HCT116 (cell line): ENCODE measurements around the gene VPS41. TPM values are rescaled to one million over a fixed set of nuclear protein-coding genes. Genes with fewer than 3 reads are reported as not detected.

Experiments
- ATAC-seq: fragments of 200-7000 bp; cut with Tn5 transposase; 2 replicates; pipeline ENCODE4 v1.9.1; 2020; ENCODE audit warnings: mild to moderate bottlenecking, moderate library complexity
- BruUV-seq: library from RNA; stranded (reverse); fragments of 400-500 nt; replicated peaks from 2 replicates; lab custom pipeline; 2021; lab: Mats Ljungman, UMichigan
- CTCF ChIA-PET: fragments of 300-600 bp; sonication (Branson Sonifier 250); formaldehyde crosslinking; loops from one replicate; lab custom pipeline; 2021; ENCODE audit warnings: antibody characterized with exemption; lab: Charles Lee
- POLR2A ChIA-PET: fragments of 300-600, 350-600 bp; sonication (Branson Sonifier 250); formaldehyde crosslinking; loops from one replicate; lab custom pipeline; 2021; ENCODE audit warnings: antibody characterized with exemption; lab: Charles Lee
- RAD21 ChIA-PET, 2 experiments: fragments of 300-600 bp; sonication (Branson Sonifier 250); formaldehyde crosslinking; loops; one replicate each; lab custom pipeline; 2023; ENCODE audit warnings: low total read pairs in 2 of 2; ENCODE audit not compliant: uncharacterized antibody in 2 of 2, unreplicated experiment in 2 of 2, low non-redundant PET in 1 of 2; lab: Charles Lee
- DNase-seq: peaks from one replicate; pipeline ENCODE4 v3.0.0-alpha.2; 2010; ENCODE audit warnings: low read depth, low spot score
- H2AFZ ChIP-seq: fragments of 200-600 bp; shearing (Covaris generic), sonication (generic); 2 replicates; pipeline ENCODE4 v1.6.1; 2017; ENCODE audit warnings: low read depth, mixed run types, mixed read lengths, antibody characterized with exemption, low read length; ENCODE audit not compliant: poor library complexity, severe bottlenecking
- H3K27ac ChIP-seq: 2 replicates; pipeline ENCODE4 v1.5.1; 2012; ENCODE audit warnings: low read depth, low read length
- H3K27me3 ChIP-seq: fragments of 200-600 bp; sonication (generic); 2 replicates; pipeline ENCODE4 v1.6.1; 2016; ENCODE audit warnings: mixed run types, low read length, mixed read lengths; ENCODE audit not compliant: insufficient read depth
- H3K36me3 ChIP-seq, 2 experiments: fragments of 200-500 bp in 1 of 2; fragments of 200-600 bp in 1 of 2; sonication (Bioruptor generic) in 1 of 2; sonication (generic) in 1 of 2; 2 replicates each; pipeline versions ENCODE4 v1.5.1 to v1.6.1; 2014 to 2016; ENCODE audit warnings: low read length in 2 of 2, inconsistent platforms in 1 of 2, mixed read lengths in 1 of 2, mixed run types in 1 of 2; ENCODE audit not compliant: insufficient read depth in 2 of 2, control insufficient read depth in 1 of 2
- H3K4me1 ChIP-seq, 2 experiments: fragments of 200-600 bp in 1 of 2; sonication (generic) in 1 of 2; 2 replicates each; pipeline versions ENCODE4 v1.5.1 to v1.6.1; 2012 to 2017; ENCODE audit warnings: low read length in 2 of 2, inconsistent platforms in 1 of 2, mild to moderate bottlenecking in 1 of 2, mixed read lengths in 1 of 2, mixed run types in 1 of 2, moderate library complexity in 1 of 2; ENCODE audit not compliant: insufficient read depth in 2 of 2, control insufficient read depth in 1 of 2
- H3K4me2 ChIP-seq: fragments of 200-600 bp; sonication (generic); 2 replicates; pipeline ENCODE4 v1.6.1; 2017; ENCODE audit warnings: mixed run types, low read length, mixed read lengths
- H3K4me3 ChIP-seq, 2 experiments: fragments of 200-600 bp in 1 of 2; sonication (generic) in 1 of 2; replicated peaks in 1 of 2; 2 replicates each; pipeline ENCODE4 v1.5.1; 2011 to 2016; ENCODE audit warnings: low read length in 2 of 2, control low read depth in 1 of 2, low read depth in 1 of 2, mild to moderate bottlenecking in 1 of 2, mixed read lengths in 1 of 2, mixed run types in 1 of 2
- H3K79me2 ChIP-seq: fragments of 200-600 bp; sonication (generic); 2 replicates; pipeline ENCODE4 v1.6.1; 2017; ENCODE audit warnings: mild to moderate bottlenecking, mixed run types, low read length, moderate library complexity, mixed read lengths; ENCODE audit not compliant: insufficient read depth
- H3K9ac ChIP-seq: fragments of 200-600 bp; sonication (generic); 2 replicates; pipeline ENCODE4 v1.6.1; 2016; ENCODE audit warnings: low read length, mixed read lengths
- H3K9me2 ChIP-seq: fragments of 200-600 bp; sonication (generic), shearing (Covaris generic); 2 replicates; pipeline ENCODE4 v1.6.1; 2017; ENCODE audit warnings: mixed run types, mild to moderate bottlenecking, moderate library complexity; ENCODE audit not compliant: insufficient read depth
- H3K9me3 ChIP-seq, 2 experiments: fragments of 200-500 bp in 1 of 2; fragments of 200-600 bp in 1 of 2; sonication (Bioruptor generic) in 1 of 2; sonication (generic) in 1 of 2; 2 replicates each; pipeline ENCODE4 v1.6.1; 2014 to 2017; ENCODE audit warnings: low read length in 2 of 2, mixed read lengths in 2 of 2, inconsistent platforms in 1 of 2, low read depth in 1 of 2, mild to moderate bottlenecking in 1 of 2, mixed run types in 1 of 2, moderate library complexity in 1 of 2; ENCODE audit not compliant: control insufficient read depth in 1 of 2, insufficient read depth in 1 of 2
- H4K20me1 ChIP-seq: fragments of 200-600 bp; sonication (generic), shearing (Covaris generic); 2 replicates; pipeline ENCODE4 v1.6.1; 2017; ENCODE audit warnings: mixed run types, mild to moderate bottlenecking, moderate library complexity; ENCODE audit not compliant: insufficient read depth
- CBX3 ChIP-seq: IDR thresholded peaks from 2 replicates; pipeline ENCODE4 v1.6.1; 2012; ENCODE audit warnings: low read depth
- CEBPB ChIP-seq: IDR thresholded peaks from 2 replicates; pipeline ENCODE4 v1.6.1; 2012; ENCODE audit warnings: low read depth
- EGR1 ChIP-seq: IDR thresholded peaks from 2 replicates; pipeline ENCODE4 v1.6.1; 2012; ENCODE audit warnings: low read depth
- ELF1 ChIP-seq: IDR thresholded peaks from 2 replicates; pipeline ENCODE4 v1.6.1; 2012; ENCODE audit warnings: low read depth, borderline replicate concordance
- MAX ChIP-seq: IDR thresholded peaks from 2 replicates; pipeline ENCODE4 v1.6.1; 2012
- POLR2A ChIP-seq: IDR thresholded peaks from 2 replicates; pipeline ENCODE4 v1.7.0; 2011; ENCODE audit warnings: borderline replicate concordance; ENCODE audit not compliant: insufficient read depth, insufficient read length; ENCODE audit errors: extremely low read depth
- POLR2AphosphoS5 ChIP-seq: IDR thresholded peaks from 2 replicates; pipeline ENCODE4 v1.6.1; 2011; ENCODE audit warnings: mild to moderate bottlenecking, low read depth, low read length, moderate library complexity
- REST ChIP-seq: IDR thresholded peaks from 2 replicates; pipeline ENCODE4 v1.6.1; 2012; ENCODE audit warnings: low read depth
- SIN3A ChIP-seq: IDR thresholded peaks from 2 replicates; pipeline ENCODE4 v1.6.1; 2012; ENCODE audit warnings: low read depth
- SRF ChIP-seq: IDR thresholded peaks from 2 replicates; pipeline ENCODE4 v1.6.1; 2012; ENCODE audit warnings: low read depth
- ZFX ChIP-seq: fragments of 450-650 bp; IDR thresholded peaks from 2 replicates; pipeline ENCODE4 v1.6.1; 2017
- intact Hi-C: fragments of 100-400 bp; cut with micrococcal nuclease; formaldehyde crosslinking; loops from 2 replicates; pipeline ENCODE4 v1.10.0; 2022
- total RNA-seq: library from RNA; stranded (reverse); gene quantifications from one replicate; pipeline ENCODE4 v1.2.1, GENCODE V29; 2021; ENCODE audit not compliant: unreplicated experiment

VPS41 gene
- total RNA-seq, 1 experiment from 2014 or later = 72.2 TPM

- Histone ChIP-seq H3K9ac (no peak overlapping the region), H3K27ac (no peak overlapping the region), H3K4me1 (no peaks in the 10 kb centered on the region), H4K20me1 (no peaks in the 10 kb centered on the region), H3K36me3 (no peaks in the 10 kb centered on the region), H3K9me2 (no peaks in the 10 kb centered on the region), H3K9me3 (no peaks in the 10 kb centered on the region), H2AFZ (no peak overlapping the region), H3K79me2 (no peaks in the 10 kb centered on the region), H3K27me3 (no peaks in the 10 kb centered on the region), H3K4me3 (no peak overlapping the region), H3K4me2 (no peak overlapping the region)
- no TSS peak for BruUV-seq
- ChIA-PET CTCF (no interaction called here), POLR2A (no interaction called here), RAD21 (no interaction called here)
- intact Hi-C loops = loop anchor here (5.0 to 10.0 kb wide), 2 partner anchors 137 to 269 kb away; no protein-coding TSS in a partner anchor
- DNase-seq (no peak), ATAC-seq (no peak)
- TF ChIP-seq SIN3A = no peak
- TF ChIP-seq ZFX = no peak
- TF ChIP-seq POLR2A = no peak
- no peak for TF ChIP-seq SRF
Observed at GRCh38 chr7:38795593-38795992, 113.4 kb downstream of the VPS41 start.

GRCh38 chr7:38781991-38782390, 127.0 kb downstream of the VPS41 start:
- Histone ChIP-seq H3K4me3 (no peak overlapping the region), H3K4me1 (no peaks in the 10 kb centered on the region), H3K4me2 (no peak overlapping the region), H3K27me3 (no peaks in the 10 kb centered on the region), H4K20me1 (no peaks in the 10 kb centered on the region), H3K27ac (no peak overlapping the region), H3K79me2 (no peaks in the 10 kb centered on the region), H3K9ac (no peak overlapping the region), H3K36me3 (no peaks in the 10 kb centered on the region), H2AFZ (no peak overlapping the region)
- CTCF ChIA-PET = no interaction called here
- no peak for DNase-seq
- ATAC-seq = no peak
- TF ChIP-seq REST (no peak), CEBPB (no peak), EGR1 (no peak), POLR2AphosphoS5 (no peak), SRF (no peak), SIN3A (no peak), ZFX (no peak), ELF1 (no peak), CBX3 (no peak), MAX (no peak)
- TF ChIP-seq, all 23 proteins: peak for 0
- ChIA-PET POLR2A (no interaction called here), RAD21 (no interaction called here)
- intact Hi-C loops = no loop called here
- Histone ChIP-seq H3K9me3 (no peaks in the 10 kb centered on the region), H3K9me2 (no peaks in the 10 kb centered on the region)
- BruUV-seq = no TSS peak
